ENCODE measurements around the gene ZNF202. TPM values are rescaled to one million over a fixed set of nuclear protein-coding genes. Genes with fewer than 3 reads are reported as not detected.

Gene ZNF202
- 10 to 100 TPM in 1 of 9 donors, 1 to 10 TPM in 8; 1.5 to 11.2 (median 6.3) TPM for total RNA-seq
- 10 to 100 TPM in 1 of 3 donors, 1 to 10 TPM in 2; 6.6 to 10.9 (median 9.3) TPM for polyA plus RNA-seq
- long read RNA-seq, donor 1 = 0 reads
- long read RNA-seq, donor 2 = 0 reads
- long read RNA-seq, donor 3 = 0 reads
- long read RNA-seq, donor 4, partial matches to known transcripts = 0 of 1 reads
- long read RNA-seq, donor 4, other reads (novel, unspliced or antisense) = 1 of 1 reads
- long read RNA-seq, donor 5, partial matches to known transcripts = 0 of 10 reads
- long read RNA-seq, donor 5, other reads (novel, unspliced or antisense) = 7 of 10 reads
- long read RNA-seq, donor 6, partial matches to known transcripts = 0 of 1 reads
- long read RNA-seq, donor 6, other reads (novel, unspliced or antisense) = 1 of 1 reads
- long read RNA-seq, donor 7 = 0 reads
- long read RNA-seq, donor 8, partial matches to known transcripts = 0 of 1 reads
- long read RNA-seq, donor 8, other reads (novel, unspliced or antisense) = 0 of 1 reads
- long read RNA-seq, donor 9, partial matches to known transcripts = 0 of 1 reads
- long read RNA-seq, donor 9, other reads (novel, unspliced or antisense) = 0 of 1 reads
- long read RNA-seq, donor 10 = 0 reads

DNA sequence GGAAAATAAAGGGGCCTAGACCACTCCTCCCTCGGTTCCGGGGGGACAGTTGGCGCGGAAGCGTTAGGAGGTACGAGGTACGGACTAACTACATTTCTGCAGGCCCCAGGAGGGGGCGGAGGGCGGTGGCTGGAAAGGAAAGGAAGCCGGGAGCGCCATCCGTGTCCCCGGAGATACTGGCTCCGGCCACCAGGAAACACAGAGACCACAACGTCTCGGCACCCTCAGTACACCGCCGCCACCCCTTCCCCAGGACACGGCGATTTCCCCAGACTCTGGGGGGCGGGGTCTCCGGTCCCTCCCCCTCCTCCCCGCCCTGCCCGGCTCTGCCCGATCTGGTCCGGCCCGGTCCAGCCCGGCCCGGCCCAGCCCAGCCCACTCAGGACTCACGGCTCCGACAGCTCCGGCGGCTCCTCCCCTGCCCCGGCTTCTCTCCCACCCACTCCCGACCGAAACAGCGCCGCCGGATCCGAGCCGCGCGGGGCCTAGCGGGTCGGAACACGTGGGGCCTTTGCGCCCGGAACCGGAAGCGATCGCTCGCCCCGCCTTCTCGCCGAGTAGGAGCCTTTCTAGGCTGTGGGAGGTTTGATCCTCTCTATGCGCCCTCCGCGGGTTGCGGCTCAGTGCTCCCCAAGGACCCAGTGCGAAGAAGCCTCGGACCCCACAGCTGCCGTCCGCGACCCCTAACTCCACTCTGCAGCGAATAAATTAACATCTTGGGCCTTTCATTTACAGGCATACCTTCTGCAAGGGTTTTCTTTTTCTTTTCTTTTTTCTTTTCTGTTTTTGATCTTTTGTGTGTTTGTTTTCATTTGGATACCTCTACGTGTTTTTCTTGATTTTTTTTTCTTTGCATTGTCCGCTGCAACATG lies at the start of gene ZNF202:
Gene ZNF202 (minus strand): TSS at position 502 of the 872 bp plus-strand sequence. CDS start 10,772 bp downstream, outside the sequence.
- TF ChIP-seq POLR2A (IDR thresholded peaks at IDR 0.05) (peak; percentile 26 to 68), CTCF (IDR thresholded peaks at IDR 0.05) (peak in 4 of 6 experiments; percentile 22 to 39 (median 28))
- intact Hi-C loops (cut with DNase I) = no loop called here
- WGBS, 4 donors = 0% methylated on average over 23 to 67 of the region's 67 CpGs
- Histone ChIP-seq H3K36me3 (replicated peaks in 1 of 2) (no peaks in the 10 kb centered on the region), H3K27me3 (no peaks in the 10 kb centered on the region), H3K4me3 (peak within 1 kb of the TSS; percentile 52 to 100 (median 90)), H3K9me3 (replicated peaks in 1 of 3) (no peaks in the 10 kb centered on the region), H3K27ac (peak within 1 kb of the TSS in 4 of 5 donors; percentile 24 to 86 (median 75)), H3K4me1 (replicated peaks in 1 of 2) (peaks cover 9 to 18% of the 10 kb centered on the region in 2 donors)
- peak; percentile 90 to 94 (median 93) for DNase-seq

- no peaks in the 10 kb centered on the region for H3K4me1 ChIP-seq (replicated peaks in 1 of 2)
- peaks cover 3% of the 10 kb centered on the region for H3K27me3 ChIP-seq
- no peak for DNase-seq
- intact Hi-C loops (cut with DNase I) = no loop called here
- TF ChIP-seq CTCF (IDR thresholded peaks at IDR 0.05) (no peak), POLR2A (IDR thresholded peaks at IDR 0.05) (no peak)
- no peaks in the 10 kb centered on the region for H3K36me3 ChIP-seq (replicated peaks in 1 of 2)
- no peak overlapping the region for H3K4me3 ChIP-seq
- H3K9me3 ChIP-seq (replicated peaks in 1 of 3) = no peaks in the 10 kb centered on the region
- WGBS, 4 donors = 61 to 71% (median 68%) methylated on average over 1 of the region's 1 CpG
- no peak overlapping the region for H3K27ac ChIP-seq
Observed at GRCh38 chr11:123783536-123783935, 42.1 kb upstream of the ZNF202 start.

DNA sequence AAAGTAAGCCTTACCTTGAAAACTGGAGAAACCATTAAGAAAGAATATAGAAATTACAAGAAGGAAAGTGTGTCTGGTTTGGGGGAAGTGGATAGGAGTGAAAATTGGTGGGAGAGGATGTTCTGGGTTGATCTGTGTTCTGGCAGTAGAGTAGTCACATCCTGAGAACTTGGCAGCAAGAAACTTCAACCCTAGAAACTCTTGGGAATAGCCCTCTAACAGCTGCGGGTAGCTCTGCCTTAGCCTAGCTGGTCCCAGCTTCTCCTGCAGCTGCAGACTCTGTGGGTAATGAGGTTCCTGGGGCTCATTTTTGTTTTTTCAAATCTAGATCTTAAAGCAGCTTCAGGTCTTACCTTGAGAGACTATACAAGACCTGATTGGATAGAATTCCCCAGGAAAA lies 37.1 kb upstream of the ZNF202 start:
- no peaks in the 10 kb centered on the region for H3K9me3 ChIP-seq (replicated peaks in 1 of 3)
- H3K36me3 ChIP-seq (replicated peaks in 1 of 2) = no peaks in the 10 kb centered on the region
- intact Hi-C loops (cut with DNase I) = no loop called here
- TF ChIP-seq CTCF (IDR thresholded peaks at IDR 0.05) (no peak), POLR2A (IDR thresholded peaks at IDR 0.05) (no peak)
- no peak overlapping the region for H3K27ac ChIP-seq
- WGBS, 4 donors = 43 to 93% (median 79%) methylated on average over 1 of the region's 1 CpG
- no peak overlapping the region for H3K4me3 ChIP-seq
- no peak for DNase-seq
- H3K27me3 ChIP-seq = no peaks in the 10 kb centered on the region
- H3K4me1 ChIP-seq (replicated peaks in 1 of 2) = no peaks in the 10 kb centered on the region
